Measurements from ENCODE around the gene AMBRA1.

AMBRA1 gene

GRCh38 chr11:46637546-46637945 is 43.7 kb upstream of the AMBRA1 start:
- DNase-seq (ENCODE audit: low read depth) = no peak
- H3K4me3 ChIP-seq (replicated peaks; ENCODE audit: low read depth, low read length) = no peak overlapping the region
- TF ChIP-seq, protein P1, sequence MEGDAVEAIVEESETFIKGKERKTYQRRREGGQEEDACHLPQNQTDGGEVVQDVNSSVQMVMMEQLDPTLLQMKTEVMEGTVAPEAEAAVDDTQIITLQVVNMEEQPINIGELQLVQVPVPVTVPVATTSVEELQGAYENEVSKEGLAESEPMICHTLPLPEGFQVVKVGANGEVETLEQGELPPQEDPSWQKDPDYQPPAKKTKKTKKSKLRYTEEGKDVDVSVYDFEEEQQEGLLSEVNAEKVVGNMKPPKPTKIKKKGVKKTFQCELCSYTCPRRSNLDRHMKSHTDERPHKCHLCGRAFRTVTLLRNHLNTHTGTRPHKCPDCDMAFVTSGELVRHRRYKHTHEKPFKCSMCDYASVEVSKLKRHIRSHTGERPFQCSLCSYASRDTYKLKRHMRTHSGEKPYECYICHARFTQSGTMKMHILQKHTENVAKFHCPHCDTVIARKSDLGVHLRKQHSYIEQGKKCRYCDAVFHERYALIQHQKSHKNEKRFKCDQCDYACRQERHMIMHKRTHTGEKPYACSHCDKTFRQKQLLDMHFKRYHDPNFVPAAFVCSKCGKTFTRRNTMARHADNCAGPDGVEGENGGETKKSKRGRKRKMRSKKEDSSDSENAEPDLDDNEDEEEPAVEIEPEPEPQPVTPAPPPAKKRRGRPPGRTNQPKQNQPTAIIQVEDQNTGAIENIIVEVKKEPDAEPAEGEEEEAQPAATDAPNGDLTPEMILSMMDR (IDR thresholded peaks at IDR 0.05; ENCODE audit: low read length, missing control alignments) = no peak

DNA sequence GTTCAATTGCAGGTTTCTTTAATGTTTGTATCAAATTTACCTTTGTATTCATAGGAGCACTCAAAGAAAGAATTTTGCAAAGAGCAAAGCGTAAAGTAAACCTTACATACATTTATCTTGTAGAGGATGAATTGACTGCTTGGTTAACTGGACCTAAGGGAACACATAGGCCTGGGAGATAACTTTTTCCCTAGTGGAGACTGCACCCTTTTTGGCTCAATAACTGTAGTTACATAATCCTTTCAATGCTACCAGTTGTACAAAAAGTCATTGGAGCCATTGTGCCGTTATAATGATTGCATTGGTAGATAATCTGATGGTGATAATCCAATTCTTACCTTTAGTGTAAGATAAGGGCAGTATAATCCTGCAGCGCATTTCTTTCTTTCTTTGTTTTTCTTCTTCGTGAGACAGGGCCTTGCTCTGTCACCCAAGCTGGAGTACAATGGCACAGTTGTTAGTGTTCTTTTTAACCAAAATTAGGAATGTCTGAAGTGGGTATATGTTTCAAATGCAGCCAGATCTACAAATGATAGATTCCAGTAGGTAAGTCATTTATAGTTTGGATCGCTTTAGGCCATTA is 41.8 kb upstream of the AMBRA1 start:
- no peak for DNase-seq (ENCODE audit: low read depth)
- H3K4me3 ChIP-seq (replicated peaks; ENCODE audit: low read depth, low read length) = no peak overlapping the region
- TF ChIP-seq, protein P1 (IDR thresholded peaks at IDR 0.05; ENCODE audit: low read length, missing control alignments) = no peak

DNA sequence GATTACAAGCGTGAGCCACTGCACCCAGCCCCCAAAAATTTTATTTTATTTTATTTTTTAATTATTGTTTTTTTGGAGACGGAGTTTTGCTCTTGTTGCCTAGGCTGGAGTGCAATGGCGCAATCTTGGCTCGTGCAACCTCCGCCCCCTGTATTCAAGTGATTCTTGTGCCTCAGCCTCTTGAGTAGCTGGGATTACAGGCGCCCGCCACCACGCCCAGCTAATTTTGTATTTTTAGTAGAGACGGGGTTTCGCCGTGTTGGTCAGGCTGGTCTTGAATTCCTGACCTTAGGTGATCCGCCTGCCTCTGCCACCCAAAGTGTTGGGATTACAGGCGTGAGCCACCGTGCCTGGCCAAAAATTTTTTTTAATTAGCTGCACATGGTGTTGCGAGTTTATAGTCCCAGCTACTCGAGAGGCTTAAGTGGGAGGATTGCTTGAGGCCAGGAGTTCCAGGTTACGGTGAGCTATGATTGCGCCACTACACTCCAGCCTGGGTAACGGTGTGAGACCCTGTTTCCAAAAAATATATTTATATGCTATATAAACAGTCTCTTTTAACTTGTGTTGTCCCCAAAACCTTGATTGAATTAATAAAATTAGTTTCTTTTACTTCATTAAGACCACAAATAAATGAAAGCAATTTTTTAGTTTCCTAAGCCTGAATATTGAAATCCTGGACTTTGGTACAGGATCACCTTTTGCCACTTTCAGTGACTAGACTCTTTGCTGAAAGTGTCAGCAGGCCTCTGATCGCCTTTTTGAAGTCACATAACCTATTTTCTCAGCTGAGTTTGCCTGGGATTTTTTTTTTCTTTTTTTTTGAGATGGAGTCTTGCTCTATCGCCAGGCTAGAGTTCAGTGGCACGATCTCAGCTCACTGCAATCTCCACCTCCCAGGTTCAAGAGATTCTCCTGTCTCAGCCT is 39.7 kb upstream of the AMBRA1 start:
- H3K4me3 ChIP-seq (replicated peaks; ENCODE audit: low read depth, low read length) = no peak overlapping the region
- TF ChIP-seq, protein P1 (IDR thresholded peaks at IDR 0.05; ENCODE audit: low read length, missing control alignments) = no peak
- no peak for DNase-seq (ENCODE audit: low read depth)

DNA sequence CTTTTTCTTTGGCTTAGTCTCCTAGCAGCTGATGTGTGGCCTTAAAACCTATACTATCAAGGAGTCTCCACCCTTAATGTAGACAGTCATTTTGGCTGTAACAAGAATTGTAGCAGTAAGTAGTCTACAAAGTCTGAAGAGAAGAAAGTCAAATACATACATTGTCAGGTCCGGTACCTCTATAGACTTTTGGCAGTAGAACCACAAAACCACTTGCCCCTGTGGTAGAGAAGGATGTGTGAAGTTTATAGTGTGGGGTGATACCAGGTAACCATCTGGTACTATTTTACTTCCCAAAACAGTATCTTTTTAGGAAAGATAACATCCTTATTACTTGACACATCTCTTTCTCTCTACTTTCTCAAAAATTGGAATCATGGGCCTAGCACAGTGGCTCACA is 38.7 kb upstream of the AMBRA1 start:
- TF ChIP-seq, protein P1 (IDR thresholded peaks at IDR 0.05; ENCODE audit: low read length, missing control alignments) = no peak
- H3K4me3 ChIP-seq (replicated peaks; ENCODE audit: low read depth, low read length) = no peak overlapping the region
- DNase-seq (ENCODE audit: low read depth) = no peak

DNA sequence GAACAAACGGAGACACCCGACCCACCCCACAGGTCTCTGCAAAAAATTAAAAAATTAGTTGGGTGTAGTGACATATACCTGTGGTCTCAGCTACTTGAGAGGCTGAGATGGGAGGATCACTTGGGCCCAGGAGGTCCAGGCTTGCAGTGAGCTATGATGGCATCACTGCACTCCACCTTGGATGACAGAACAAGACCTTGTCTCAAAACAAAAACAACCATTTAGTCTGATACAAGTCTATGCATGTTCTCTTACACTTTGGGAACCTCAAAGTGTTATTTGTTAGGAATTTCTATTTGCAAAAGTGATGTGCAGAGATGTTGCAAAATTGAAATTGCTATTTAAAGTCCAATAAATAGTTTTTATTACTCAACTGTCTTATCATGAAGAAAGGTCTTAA is 37.9 kb upstream of the AMBRA1 start:
- DNase-seq (ENCODE audit: low read depth) = no peak
- H3K4me3 ChIP-seq (replicated peaks; ENCODE audit: low read depth, low read length) = no peak overlapping the region
- TF ChIP-seq, protein P1 (IDR thresholded peaks at IDR 0.05; ENCODE audit: low read length, missing control alignments) = no peak

- H3K4me3 ChIP-seq (replicated peaks; ENCODE audit: low read depth, low read length) = no peak overlapping the region
- TF ChIP-seq, protein P1 (IDR thresholded peaks at IDR 0.05; ENCODE audit: low read length, missing control alignments) = no peak
- no peak for DNase-seq (ENCODE audit: low read depth)
These were observed 36.4 kb upstream of the AMBRA1 start for GRCh38 chr11:46630237-46630636.

Data from fibroblast of pulmonary artery (primary cell).